K562 (cell line): Measurements from ENCODE around the gene CEP170. TPM values are rescaled to one million over a fixed set of nuclear protein-coding genes. Genes with fewer than 3 reads are reported as not detected.
"Not testable (repeated sequence)": the region's sequence is repeated elsewhere in the genome, so short reads cannot be mapped to it uniquely, and the experiment has no call there.

Experiments
- ADNP ChIP-seq: fragments of 200-800 bp; sonication (Bioruptor generic); IDR thresholded peaks from 2 replicates; pipeline ENCODE4 v1.6.1; 2016; ENCODE audit warnings: missing genetic modification characterization, missing compliant biosample characterization
- ATF3 ChIP-seq, 2 experiments: fragments of 450-650 bp in 1 of 2; sonication (generic) in 1 of 2; formaldehyde crosslinking in 1 of 2; IDR thresholded peaks in 1 of 2; conservative IDR thresholded peaks in 1 of 2; 2 replicates each; pipeline versions ENCODE4 v1.6.1 to v1.8.1; 2016 to 2023; ENCODE audit warnings: mild to moderate bottlenecking in 2 of 2, moderate library complexity in 2 of 2, inconsistent platforms in 1 of 2, missing genetic modification reagents in 1 of 2
- C11orf30 ChIP-seq: fragments of 450-650 bp; IDR thresholded peaks from 2 replicates; pipeline ENCODE4 v1.6.1; 2016; ENCODE audit warnings: low read depth, mild to moderate bottlenecking
- CEBPB ChIP-seq: fragments of 450-650 bp; IDR thresholded peaks from 2 replicates; pipeline ENCODE4 v1.6.1; 2016; ENCODE audit warnings: missing genetic modification characterization, missing compliant biosample characterization
- CXXC5 ChIP-seq: fragments of 250-450 bp; sonication (Bioruptor Pico); IDR thresholded peaks from 2 replicates; pipeline ENCODE4 v1.8.0; 2022; ENCODE audit warnings: inconsistent platforms, mild to moderate bottlenecking, moderate library complexity
- E2F1 ChIP-seq: sonication (generic); formaldehyde crosslinking; IDR thresholded peaks from 2 replicates; pipeline ENCODE4 v1.8.1; 2023; ENCODE audit warnings: mild to moderate bottlenecking, missing genetic modification reagents, moderate library complexity
- ETV6 ChIP-seq, 3 experiments: fragments of 150-350 bp in 1 of 3; sonication (generic) in 1 of 3; formaldehyde crosslinking in 1 of 3; IDR thresholded peaks; 2 replicates each; pipeline versions ENCODE4 v1.6.1 to v1.8.0; 2014 to 2022; ENCODE audit warnings: borderline replicate concordance in 2 of 3, low read depth in 2 of 3, antibody characterized with exemption in 1 of 3, low read length in 1 of 3, mild to moderate bottlenecking in 1 of 3, missing genetic modification reagents in 1 of 3
- FOXA3 ChIP-seq, 2 experiments: fragments of 450-650 bp in 1 of 2; sonication (generic) in 1 of 2; formaldehyde crosslinking; IDR thresholded peaks in 1 of 2; conservative IDR thresholded peaks in 1 of 2; 2 replicates each; pipeline versions ENCODE4 v1.4.0 to v1.8.0; 2020 to 2022; ENCODE audit warnings: mild to moderate bottlenecking in 2 of 2, missing genetic modification reagents in 1 of 2
- KDM4B ChIP-seq, 2 experiments: fragments of 450-650 bp in 1 of 2; sonication (generic) in 1 of 2; IDR thresholded peaks; 2 replicates each; pipeline ENCODE4 v1.6.1; 2016 to 2017; ENCODE audit warnings: borderline replicate concordance in 2 of 2, antibody characterized with exemption in 1 of 2, low read depth in 1 of 2, mild to moderate bottlenecking in 1 of 2
- NCOA2 ChIP-seq, 2 experiments: fragments of 450-650 bp; IDR thresholded peaks; 2 replicates each; pipeline ENCODE4 v1.6.1; 2018; ENCODE audit warnings: mild to moderate bottlenecking in 2 of 2, moderate library complexity in 1 of 2; ENCODE audit not compliant: partially characterized antibody in 2 of 2
- NFATC3 ChIP-seq: fragments of 450-650 bp; IDR thresholded peaks from 2 replicates; pipeline ENCODE4 v1.6.1; 2017; ENCODE audit warnings: mild to moderate bottlenecking
- PHF20 ChIP-seq: fragments of 450-650 bp; IDR thresholded peaks from 2 replicates; pipeline ENCODE4 v1.6.1; 2018; ENCODE audit not compliant: partially characterized antibody
- POLR2A ChIP-seq: fragments of 450-650 bp; conservative IDR thresholded peaks from 2 replicates; pipeline ENCODE4 v1.6.1; 2016
- POLR2B ChIP-seq: fragments of 450-650 bp; IDR thresholded peaks from 2 replicates; pipeline ENCODE4 v1.6.1; 2018; ENCODE audit warnings: low read depth; ENCODE audit not compliant: partially characterized antibody
- SIN3B ChIP-seq: fragments of 450-650 bp; IDR thresholded peaks from 2 replicates; pipeline ENCODE4 v1.6.1; 2017; ENCODE audit warnings: low read depth, mild to moderate bottlenecking, moderate library complexity
- SP1 ChIP-seq: sonication (generic); formaldehyde crosslinking; IDR thresholded peaks from 2 replicates; pipeline ENCODE4 v1.8.1; 2022; ENCODE audit warnings: mild to moderate bottlenecking, missing genetic modification reagents
- TCF3 ChIP-seq: sonication (generic); formaldehyde crosslinking; IDR thresholded peaks from 2 replicates; pipeline ENCODE4 v1.4.0; 2020; ENCODE audit warnings: mild to moderate bottlenecking, missing genetic modification reagents
- TEAD1 ChIP-seq, 2 experiments: fragments of 450-650 bp in 1 of 2; sonication (generic) in 1 of 2; formaldehyde crosslinking; IDR thresholded peaks; 2 replicates each; pipeline versions ENCODE4 v1.4.0 to v1.8.0; 2020 to 2022; ENCODE audit warnings: mild to moderate bottlenecking in 2 of 2, missing genetic modification reagents in 1 of 2
- ZBTB17 ChIP-seq: fragments of 450-650 bp; formaldehyde crosslinking; IDR thresholded peaks from 2 replicates; pipeline ENCODE4 v1.4.0; 2020; ENCODE audit warnings: mild to moderate bottlenecking
- ZBTB43 ChIP-seq: sonication (generic); formaldehyde crosslinking; IDR thresholded peaks from 2 replicates; pipeline ENCODE4 v1.8.0; 2023; ENCODE audit warnings: mild to moderate bottlenecking, missing genetic modification reagents
- ZNF232 ChIP-seq: sonication (generic); formaldehyde crosslinking; IDR thresholded peaks from 2 replicates; pipeline ENCODE4 v1.8.0; 2022; ENCODE audit warnings: mild to moderate bottlenecking, missing genetic modification reagents
- ZNF395 ChIP-seq: fragments of 200-800 bp; sonication (Bioruptor generic); IDR thresholded peaks from 2 replicates; pipeline ENCODE4 v1.6.1; 2017; ENCODE audit warnings: missing genetic modification characterization, missing compliant biosample characterization
- polyA plus RNA-seq, 8 experiments: library from polyadenylated mRNA; depleted of rRNA in 4 of 8; stranded (reverse) in 5 of 8; unstranded in 3 of 8; fragments of >200 nt; fragmentation: Nextera tagmentation in 2 of 8; fragmentation: Illumina TruSeq in 1 of 8; extraction: Ambion mirVana in 2 of 8; extraction: Trizol in 1 of 8; gene quantifications; 2 replicates each; pipeline versions ENCODE4 v1.2.1 to v1.2.3, GENCODE V29; 2011 to 2014; ENCODE audit warnings: inconsistent platforms in 1 of 8, missing spikeins in 1 of 8
- total RNA-seq, 7 experiments: library from RNA; depleted of rRNA in 6 of 7; stranded (reverse); fragments of >200 nt in 6 of 7; fragmentation: Illumina TruSeq in 2 of 7; extraction: Trizol in 2 of 7; gene quantifications; 2 replicates each; pipeline versions ENCODE4 v1.2.1 to v1.2.3, GENCODE V29; 2011 to 2021; ENCODE audit warnings: low replicate concordance in 1 of 7

CEP170 gene
- total and polyA plus RNA-seq, 9 of the 15 experiments (the other 6 are each of a cell fraction or from before 2014, with no cell fraction given): 22.6 to 110 (median 68.5) TPM

GRCh38 chr1:243101551-243102050 lies 153.5 kb downstream of the CEP170 start (continued):
- TF ChIP-seq SP1 (CRISPR knock-in tag) (peak; percentile 92), ZNF232 (peak; percentile 77; the same call in 1 of the 2 replicates), TEAD1 (CRISPR knock-in tag; IDR thresholded peaks at IDR 0.05) (peak in 1 of 2 experiments; percentile 84; a peak in 2 of 4 replicates), ETV6 (CRISPR knock-in tag; IDR thresholded peaks at IDR 0.05; ENCODE audit: borderline replicate concordance) (0 out of 2 replicates have a peak, but pooled peaks have one; percentile 20), ADNP (tag) (peak; percentile 78), POLR2B (peak; percentile 77), SIN3B (peak; percentile 95), NCOA2 (IDR thresholded peaks at IDR 0.05; ENCODE audit: partially characterized antibody in 2 of 2) (peak in 1 of 2 experiments; percentile 88), KDM4B (IDR thresholded peaks at IDR 0.05; ENCODE audit: borderline replicate concordance in 2 of 2, low read depth in 1 of 2) (peak in 1 of 2 experiments; percentile 61; a peak in 1 of 4 replicates), E2F1 (CRISPR knock-in tag) (peak; percentile 57; the same call in 1 of the 2 replicates), ZBTB17 (CRISPR knock-in tag) (peak; percentile 39), ZBTB43 (CRISPR knock-in tag) (peak; percentile 63; the same call in 1 of the 2 replicates), PHF20 (peak; percentile 99), POLR2A (peak; percentile 93), ZNF395 (CRISPR knock-in tag) (0 out of 2 replicates have a peak, but pooled peaks have one; percentile 57), CXXC5 (peak; percentile 98), C11orf30 (peak; percentile 99), FOXA3 (CRISPR knock-in tag; conservative IDR thresholded peaks at IDR 0.05 in 1 of 2, IDR thresholded peaks at IDR 0.05 in 1 of 2) (0 out of 4 replicates have a peak, but pooled peaks of 1 of the 2 experiments have one; percentile 19), CEBPB (tag) (0 out of 2 replicates have a peak, but pooled peaks have one; percentile 22), TCF3 (CRISPR knock-in tag) (peak; percentile 19; the same call in 1 of the 2 replicates), ATF3 (IDR thresholded peaks at IDR 0.05) (peak; percentile 92), ATF3 (CRISPR knock-in tag; conservative IDR thresholded peaks at IDR 0.05) (peak; percentile 55; the same call in 1 of the 2 replicates), NFATC3 (peak; percentile 87; the same call in 1 of the 2 replicates)
- TF ChIP-seq ETV6 (IDR thresholded peaks at IDR 0.05; ENCODE audit: borderline replicate concordance in 1 of 2, low read depth in 2 of 2, low read length in 1 of 2): not testable (repeated sequence)
